GM12892 (cell line): ENCODE measurements around the gene MVP.

Experiments
- POLR2A ChIP-seq: IDR thresholded peaks from 2 replicates; pipeline ENCODE4 v1.6.1; 2011; ENCODE audit warnings: low read depth, low read length, control low read depth
- POLR2AphosphoS5 ChIP-seq: IDR thresholded peaks from 2 replicates; pipeline ENCODE4 v1.6.1; 2011; ENCODE audit warnings: low read depth, low read length, control low read depth
- TAF1 ChIP-seq: IDR thresholded peaks from 2 replicates; pipeline ENCODE4 v1.6.1; 2011; ENCODE audit warnings: low read depth, mild to moderate bottlenecking, control low read depth, low read length, borderline replicate concordance

DNA sequence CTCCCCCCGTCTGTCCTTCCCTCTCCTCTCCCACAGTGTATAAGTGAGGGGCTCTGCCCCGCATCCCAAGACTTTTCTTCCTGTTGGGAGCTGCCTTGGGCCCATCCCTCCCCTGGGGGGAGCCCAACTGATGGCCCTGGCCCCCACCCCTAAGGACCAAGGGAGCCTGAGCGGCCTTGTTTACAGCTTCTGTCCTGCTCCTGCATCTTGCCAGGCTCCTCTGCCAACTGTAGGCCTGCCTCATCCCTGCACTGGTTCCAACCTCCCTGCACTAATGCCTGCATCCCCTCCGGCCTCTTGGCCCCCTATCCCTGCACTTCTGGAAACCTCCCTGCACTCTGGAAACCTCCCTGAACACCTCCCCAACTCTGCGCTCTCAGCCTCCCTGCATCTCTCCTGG, 5.7 kb upstream of the MVP start:
- TF ChIP-seq POLR2A (no peak), POLR2AphosphoS5 (no peak), TAF1 (no peak)
